RKO (cell line): Measurements from ENCODE around the gene SWAP70.
"Not testable (repeated sequence)": the region's sequence is repeated elsewhere in the genome, so short reads cannot be mapped to it uniquely, and the experiment has no call there.

Experiments used
- DNase-seq: peaks from one replicate; pipeline ENCODE4 v3.0.0-alpha.2; 2016; ENCODE audit warnings: low spot score

SWAP70 gene

DNA sequence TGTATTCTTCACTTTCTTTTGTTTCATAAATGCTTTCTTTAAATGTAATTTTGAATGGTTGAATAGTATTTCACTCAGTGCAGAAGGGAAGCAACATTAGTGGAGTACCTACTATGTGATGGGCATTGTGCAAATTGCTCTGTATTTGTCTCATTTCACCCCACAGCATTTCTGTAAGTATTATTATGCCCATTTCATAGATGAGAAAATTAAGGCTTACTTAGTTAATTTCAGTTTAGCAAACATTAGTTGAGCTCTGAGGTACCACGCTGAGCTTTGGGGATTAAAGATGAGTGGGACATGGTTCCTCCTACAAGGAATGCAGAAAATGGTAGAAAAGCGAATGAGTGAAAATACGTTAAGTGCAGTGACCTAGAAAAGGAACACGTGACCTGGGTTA lies 58.1 kb downstream of the SWAP70 start:
- no peak for DNase-seq

- DNase-seq = no peak
These were observed 59.0 kb downstream of the SWAP70 start for GRCh38 chr11:9722893-9723292.

- DNase-seq = peak; percentile 47
These were observed 62.6 kb downstream of the SWAP70 start for GRCh38 chr11:9726321-9727022.

- DNase-seq = no peak
These were observed 64.2 kb downstream of the SWAP70 start for GRCh38 chr11:9728058-9728457.

GRCh38 chr11:9731256-9731655 lies 67.4 kb downstream of the SWAP70 start:
- DNase-seq = no peak

- DNase-seq = no peak
These were observed 68.6 kb downstream of the SWAP70 start for GRCh38 chr11:9732453-9732852.

DNA sequence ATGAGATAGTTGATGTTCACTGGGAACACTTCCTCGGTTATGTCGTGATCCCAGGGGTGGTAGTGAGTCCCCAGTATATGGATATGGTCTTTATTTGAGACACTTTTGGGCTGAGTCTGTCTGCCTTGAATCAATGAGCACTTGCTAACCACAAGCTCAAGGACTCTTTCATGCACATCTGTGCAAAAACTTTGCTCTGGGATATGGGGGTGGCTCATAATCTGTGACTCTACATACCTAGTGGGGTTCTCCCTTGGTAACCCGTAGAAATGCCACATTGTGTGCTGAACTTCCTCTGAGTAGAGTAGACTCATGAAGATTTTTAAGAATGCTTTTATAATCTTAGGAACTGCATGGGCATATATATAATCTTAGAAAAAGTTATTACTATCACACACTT lies 69.3 kb downstream of the SWAP70 start:
- DNase-seq = no peak

- no peak for DNase-seq
These were observed 71.4 kb downstream of the SWAP70 start for GRCh38 chr11:9735236-9735635.

DNA sequence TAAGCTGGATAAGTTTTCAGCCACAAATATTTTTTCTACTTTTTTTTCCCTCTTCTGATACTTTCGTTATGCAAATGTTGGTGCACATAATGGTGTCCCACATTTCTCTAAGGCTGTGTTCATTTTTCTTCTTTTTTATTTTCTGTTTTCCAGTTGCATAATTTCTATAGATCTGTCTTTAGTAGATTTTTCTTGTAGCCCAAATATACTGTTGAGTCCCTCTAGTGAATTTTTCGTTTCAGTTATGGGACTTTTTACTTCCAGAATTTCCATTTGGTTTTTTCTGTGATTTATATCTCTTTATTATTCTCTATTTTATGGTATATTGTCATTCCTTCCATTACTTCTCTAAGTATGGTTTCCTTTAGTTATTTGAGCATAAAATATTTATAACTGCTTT lies 72.0 kb downstream of the SWAP70 start:
- DNase-seq = no peak

- no peak for DNase-seq
These were observed 72.5 kb downstream of the SWAP70 start for GRCh38 chr11:9736365-9736764.

DNA sequence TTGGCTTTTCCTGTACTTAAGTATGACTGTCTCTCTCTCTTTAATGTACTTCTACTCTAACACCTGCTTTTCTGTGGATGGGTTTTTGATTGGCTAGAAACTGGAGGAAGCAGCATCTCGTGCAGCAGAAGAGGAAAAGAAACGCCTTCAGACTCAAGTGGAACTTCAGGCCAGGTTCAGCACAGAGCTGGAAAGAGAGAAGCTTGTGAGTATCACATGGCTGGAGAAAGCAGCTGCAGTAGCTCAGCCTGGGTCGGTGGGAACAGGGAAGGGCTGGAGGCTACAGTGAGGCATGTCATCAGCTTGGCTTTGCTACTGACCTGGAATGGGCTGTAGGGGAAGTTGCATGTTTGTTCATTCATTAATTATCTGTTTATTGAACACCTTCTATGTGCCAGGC lies 74.2 kb downstream of the SWAP70 start:
- DNase-seq = no peak

- DNase-seq = no peak
These were observed 74.8 kb downstream of the SWAP70 start for GRCh38 chr11:9738707-9739106.

DNA sequence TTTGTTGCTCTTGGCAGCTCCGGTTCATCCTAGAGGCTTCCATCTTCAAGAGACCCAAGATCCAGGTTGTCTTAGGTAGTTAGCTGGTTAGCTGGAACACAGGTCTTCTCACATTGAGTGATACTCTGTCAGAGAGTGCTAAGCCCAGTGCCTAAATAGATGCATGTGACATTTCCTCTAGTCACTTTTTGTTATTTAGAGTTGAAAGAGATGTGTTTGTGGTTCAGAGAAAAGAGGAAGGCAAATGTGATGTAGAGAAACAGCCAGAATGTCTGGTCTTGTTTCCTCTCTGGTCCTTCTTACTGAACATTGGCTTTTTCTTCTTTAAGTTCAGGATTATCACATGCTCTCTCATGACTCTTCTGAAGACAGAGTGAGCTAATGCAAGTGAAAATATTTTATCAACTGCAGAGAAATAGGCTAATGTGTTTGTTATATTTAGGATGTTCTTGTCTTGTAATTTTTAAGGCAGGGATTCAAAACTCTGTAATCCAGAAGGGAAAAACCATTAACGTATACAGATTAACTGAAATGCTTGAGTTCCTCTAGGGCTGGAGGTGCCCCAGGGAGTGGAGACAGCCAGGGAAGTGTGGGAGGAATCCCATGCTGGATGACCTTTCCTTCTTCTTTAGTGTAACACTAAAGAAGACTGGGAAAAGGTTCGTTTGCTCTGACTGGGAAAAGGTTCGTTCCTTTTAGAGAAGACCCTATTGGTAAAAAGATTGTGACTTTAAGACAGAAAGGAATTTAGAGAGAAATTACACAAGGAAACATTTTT lies 75.4 kb downstream of the SWAP70 start:
- no peak for DNase-seq

DNA sequence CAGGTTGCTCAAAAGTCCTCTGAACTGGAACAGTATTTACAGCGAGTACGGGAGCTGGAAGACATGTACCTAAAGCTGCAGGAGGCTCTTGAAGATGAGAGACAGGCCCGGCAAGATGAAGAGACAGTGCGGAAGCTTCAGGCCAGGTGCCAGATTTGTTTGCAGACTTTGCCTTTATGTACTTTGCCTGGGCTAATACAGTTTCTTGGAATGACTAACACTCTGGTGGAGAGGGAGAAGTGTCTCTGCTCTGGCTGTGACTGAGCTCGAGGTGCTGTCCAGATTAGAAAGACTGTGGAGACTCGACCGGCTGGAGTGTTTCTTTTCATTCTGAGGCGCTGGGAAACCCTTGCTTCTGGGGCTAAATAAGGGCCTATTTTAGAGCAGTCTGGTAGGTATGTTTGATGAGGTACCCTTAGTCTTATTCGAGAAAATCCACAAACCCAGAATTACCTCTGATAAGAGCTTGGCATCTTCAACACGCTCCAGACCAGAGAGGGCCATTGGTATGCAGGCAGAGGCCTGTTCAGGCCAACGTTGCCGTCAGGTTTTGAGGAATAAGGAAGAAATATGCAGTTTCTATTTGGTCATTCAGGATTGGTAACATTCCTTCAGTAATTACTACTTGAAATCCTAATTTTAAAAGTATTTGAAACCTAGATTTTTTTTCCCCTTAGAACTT lies 76.5 kb downstream of the SWAP70 start:
- DNase-seq = no peak

GRCh38 chr11:9741260-9741659 lies 77.4 kb downstream of the SWAP70 start:
- no peak for DNase-seq

DNA sequence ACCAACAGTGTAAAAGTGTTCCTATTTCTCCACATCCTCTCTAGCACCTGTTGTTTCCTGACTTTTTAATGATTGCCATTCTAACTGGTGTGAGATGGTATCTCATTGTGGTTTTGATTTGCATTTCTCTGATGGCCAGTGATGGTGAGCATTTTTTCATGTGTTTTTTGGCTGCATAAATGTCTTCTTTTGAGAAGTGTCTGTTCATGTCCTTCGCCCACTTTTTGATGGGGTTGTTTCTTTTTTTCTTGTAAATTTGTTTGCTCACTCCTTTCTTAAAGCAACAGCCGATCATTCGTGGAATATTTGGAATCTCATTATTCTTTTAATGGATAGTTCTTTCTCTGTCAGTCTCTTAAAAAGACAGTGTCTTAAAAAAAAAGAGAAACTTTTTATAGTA lies 79.6 kb downstream of the SWAP70 start:
- not testable (repeated sequence) for DNase-seq

DNA sequence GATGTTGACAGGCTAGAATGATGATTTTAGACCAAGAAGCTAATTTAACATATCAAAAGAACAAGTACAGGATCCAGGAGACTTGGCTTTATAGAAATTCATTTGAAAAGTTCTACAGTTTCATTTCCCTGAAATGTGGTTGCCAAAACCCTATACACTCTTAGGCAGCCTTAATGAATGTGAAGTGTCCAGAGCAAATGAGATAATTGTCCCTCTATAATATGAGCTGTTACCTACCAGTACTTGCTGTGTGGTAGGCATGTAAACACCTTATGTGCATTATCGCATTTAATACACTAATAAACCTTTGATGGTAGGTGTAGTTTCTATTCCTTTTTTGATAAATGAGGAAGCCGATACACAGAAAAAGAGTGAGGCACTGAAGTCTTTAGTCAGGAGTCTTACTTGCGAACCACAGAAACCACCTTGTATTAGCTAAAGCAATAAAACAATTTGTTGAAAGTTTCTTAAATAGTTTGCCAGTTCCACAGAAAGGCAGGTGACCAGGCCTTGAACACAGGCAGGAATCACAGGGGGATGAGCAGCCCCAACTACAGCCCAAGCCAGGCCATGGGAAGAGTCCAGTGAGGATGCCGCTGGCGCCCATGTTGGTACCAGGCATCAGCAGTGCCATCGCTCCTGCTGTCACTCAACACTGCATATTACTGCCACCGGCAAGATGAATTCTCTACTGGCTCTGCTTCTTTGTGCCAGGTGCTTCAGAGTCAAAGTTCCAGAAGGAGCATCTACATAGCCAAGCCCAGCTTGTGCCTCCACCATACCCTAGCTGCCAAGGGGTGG lies 81.7 kb downstream of the SWAP70 start:
- no peak for DNase-seq

DNA sequence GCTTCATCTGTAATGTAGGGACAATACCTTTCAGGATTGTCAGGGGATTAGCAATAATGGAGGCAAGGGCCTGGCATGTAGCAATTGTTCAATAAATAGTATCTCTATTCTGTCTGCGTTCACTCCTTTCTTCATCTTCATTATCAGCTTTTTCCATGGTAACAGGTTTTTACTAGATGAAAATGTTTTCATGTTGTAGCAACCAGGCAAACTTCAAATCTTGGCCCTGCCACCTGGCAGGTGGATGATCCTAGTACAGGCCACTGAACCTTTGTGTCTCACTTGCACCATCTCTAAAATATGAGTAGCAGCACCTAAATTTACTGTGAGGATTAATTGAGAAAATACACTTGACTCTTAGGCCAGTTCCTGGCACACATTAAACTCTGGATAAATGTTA lies 83.4 kb downstream of the SWAP70 start:
- DNase-seq = no peak

DNA sequence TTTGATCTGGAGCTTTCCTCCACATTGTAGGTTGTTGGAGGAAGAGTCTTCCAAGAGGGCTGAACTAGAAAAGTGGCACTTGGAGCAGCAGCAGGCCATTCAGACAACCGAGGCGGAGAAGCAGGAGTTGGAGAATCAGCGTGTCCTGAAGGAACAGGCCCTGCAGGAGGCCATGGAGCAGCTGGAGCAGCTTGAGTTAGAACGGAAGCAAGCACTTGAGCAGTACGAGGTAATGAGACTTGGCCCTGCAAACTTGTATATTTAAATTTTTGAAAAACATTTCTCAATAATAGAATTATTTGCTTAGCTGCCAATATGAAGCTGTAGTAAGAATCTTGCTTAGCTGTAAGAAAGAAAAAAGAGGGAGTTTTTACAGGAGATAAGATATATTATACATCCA lies 84.0 kb downstream of the SWAP70 start:
- no peak for DNase-seq

GRCh38 chr11:9748361-9748970 lies 84.6 kb downstream of the SWAP70 start:
- peak; percentile 78 for DNase-seq

GRCh38 chr11:9750551-9750950 lies 86.7 kb downstream of the SWAP70 start:
- no peak for DNase-seq

DNA sequence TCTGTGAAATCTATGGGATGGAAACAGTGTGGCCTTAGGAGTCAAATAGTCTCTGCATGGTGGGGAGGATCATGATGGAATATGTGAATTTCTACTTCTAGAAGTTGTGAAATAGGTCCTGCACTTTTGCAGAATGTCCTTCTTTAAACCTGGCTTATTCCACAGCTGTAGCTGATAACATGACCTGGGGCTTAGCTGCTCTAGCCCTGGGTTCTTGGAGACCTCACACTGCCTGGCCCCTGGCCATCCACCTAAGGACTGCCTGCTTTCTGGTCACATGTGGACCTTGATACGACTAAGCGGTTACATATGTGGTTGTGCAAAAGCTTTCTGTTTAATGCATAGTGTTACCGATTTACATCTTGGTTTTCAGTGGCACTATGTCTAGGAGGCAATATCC lies 88.2 kb downstream of the SWAP70 start:
- DNase-seq = no peak
